ENCODE measurements around the gene CCL17.

GRCh38 chr16:57396786-57397185 is 7.8 kb upstream of the CCL17 start:
- TF ChIP-seq CTCF (IDR thresholded peaks at IDR 0.05; ENCODE audit: low read depth, low read length, missing input control) (no peak), RAD21 (IDR thresholded peaks at IDR 0.05) (no peak), RXRA (IDR thresholded peaks at IDR 0.05) (no peak)
